CD4-positive, alpha-beta T cell treated with Interleukin-6 for 4 hours (primary cell): ENCODE measurements around the gene SORCS2.

Experiments
- DNase-seq: peaks from one replicate; pipeline ENCODE4 v3.0.0-alpha.2; 2020; ENCODE audit warnings: mixed read lengths

Gene SORCS2

DNA sequence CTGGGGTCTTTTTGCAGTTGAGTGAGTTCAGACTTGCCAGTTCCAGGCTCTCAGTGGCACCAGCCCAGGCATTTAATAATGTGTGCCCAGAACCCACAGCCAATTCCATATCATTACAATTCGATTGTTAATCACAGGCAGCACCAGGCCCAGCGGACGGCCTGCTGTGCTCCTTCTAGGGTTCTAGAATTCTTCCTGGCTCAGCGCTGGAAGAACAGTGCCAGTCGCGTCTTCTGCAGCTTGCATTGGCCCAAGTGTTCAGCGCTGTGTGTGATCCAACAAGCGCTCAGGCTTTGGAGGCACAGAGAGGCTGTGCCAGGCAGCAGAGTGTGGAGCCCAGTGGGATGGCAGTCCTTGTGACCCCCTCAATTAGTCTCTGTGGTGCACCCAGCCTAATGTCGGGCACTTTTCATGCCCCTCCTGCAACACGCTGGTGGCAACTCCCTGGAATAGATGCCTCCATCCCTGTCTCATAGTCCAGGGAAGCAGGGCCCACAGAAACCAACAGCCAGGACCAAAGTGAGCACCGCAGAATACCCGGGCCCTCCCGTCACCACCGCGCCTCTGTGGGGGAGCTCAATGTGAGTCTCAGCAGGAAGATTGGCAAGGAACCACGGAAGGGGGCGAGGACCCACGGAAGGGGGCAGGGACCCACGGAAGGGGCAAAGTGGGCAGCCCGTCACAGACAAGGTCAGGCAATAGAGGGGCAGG lies 554.2 kb downstream of the SORCS2 start:
- no peak for DNase-seq

- DNase-seq = no peak
Observed at GRCh38 chr4:7747062-7747385, 554.7 kb downstream of the SORCS2 start.

- DNase-seq = no peak
Observed at GRCh38 chr4:7747566-7747965, 555.2 kb downstream of the SORCS2 start.

DNA sequence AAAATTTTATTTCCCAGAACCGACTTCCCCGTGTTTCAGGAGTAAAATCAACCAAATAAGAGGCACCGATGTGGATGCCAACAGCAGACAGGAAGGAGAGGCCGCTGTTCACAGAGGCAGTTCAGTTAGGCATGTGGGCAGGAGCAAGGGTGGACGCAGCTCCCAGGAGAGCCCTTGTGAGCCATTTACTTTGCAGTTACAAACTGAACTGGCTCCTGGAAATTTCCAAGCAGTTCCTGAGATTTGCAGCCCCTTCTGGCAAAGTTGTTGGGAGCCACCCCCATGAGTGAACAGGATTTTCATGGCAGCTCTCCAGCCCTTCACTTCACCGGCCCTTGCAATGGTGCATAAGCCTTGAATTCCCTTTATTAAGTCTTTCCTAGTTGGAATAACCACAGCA lies 558.2 kb downstream of the SORCS2 start:
- DNase-seq = no peak

- no peak for DNase-seq
Observed at GRCh38 chr4:7750972-7751371, 558.6 kb downstream of the SORCS2 start.

DNA sequence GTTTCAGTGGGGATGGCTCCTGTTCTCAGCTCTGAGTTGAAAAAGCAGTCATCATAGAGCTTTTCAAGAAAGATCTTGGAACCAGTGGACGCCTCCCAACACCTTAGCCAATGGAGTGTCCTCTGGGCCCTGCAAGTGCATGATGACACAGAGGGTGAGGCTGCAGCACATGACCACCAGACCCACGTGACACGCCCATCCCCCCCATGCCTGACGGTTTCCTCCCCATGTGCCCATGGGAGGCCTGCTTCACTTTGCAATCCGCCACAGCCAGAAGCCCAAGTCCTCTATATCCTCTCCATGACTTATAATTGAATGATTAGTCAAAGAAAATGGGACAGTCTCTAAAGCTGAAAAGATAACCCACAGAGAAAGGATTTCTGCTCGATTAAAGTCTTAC lies 560.3 kb downstream of the SORCS2 start:
- no peak for DNase-seq

- no peak for DNase-seq
Observed at GRCh38 chr4:7753271-7753670, 560.9 kb downstream of the SORCS2 start.

GRCh38 chr4:7753931-7754465 lies 561.7 kb downstream of the SORCS2 start:
- no peak for DNase-seq

- no peak for DNase-seq
Observed at GRCh38 chr4:7754565-7755262, 562.4 kb downstream of the SORCS2 start.

DNA sequence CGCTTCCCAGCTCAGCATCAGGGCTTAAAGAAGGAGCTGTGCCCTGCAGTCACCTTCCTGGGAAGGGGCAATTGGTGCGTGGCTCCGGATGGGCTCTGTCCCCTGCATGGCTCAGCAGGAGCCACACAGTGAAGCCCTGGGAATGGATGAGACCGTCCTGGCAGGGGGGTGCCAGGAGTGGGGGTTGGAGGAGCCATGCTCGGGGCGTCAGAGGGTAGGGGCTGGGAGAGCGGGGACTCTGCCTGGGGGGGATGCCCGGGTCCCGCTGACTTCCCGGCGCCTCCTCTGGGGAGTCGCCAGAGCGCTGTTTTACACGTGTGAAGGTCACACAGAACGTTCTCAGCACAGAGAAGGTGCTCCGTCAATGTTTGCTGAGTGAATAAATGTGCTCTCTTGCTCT lies 563.2 kb downstream of the SORCS2 start:
- no peak for DNase-seq

DNA sequence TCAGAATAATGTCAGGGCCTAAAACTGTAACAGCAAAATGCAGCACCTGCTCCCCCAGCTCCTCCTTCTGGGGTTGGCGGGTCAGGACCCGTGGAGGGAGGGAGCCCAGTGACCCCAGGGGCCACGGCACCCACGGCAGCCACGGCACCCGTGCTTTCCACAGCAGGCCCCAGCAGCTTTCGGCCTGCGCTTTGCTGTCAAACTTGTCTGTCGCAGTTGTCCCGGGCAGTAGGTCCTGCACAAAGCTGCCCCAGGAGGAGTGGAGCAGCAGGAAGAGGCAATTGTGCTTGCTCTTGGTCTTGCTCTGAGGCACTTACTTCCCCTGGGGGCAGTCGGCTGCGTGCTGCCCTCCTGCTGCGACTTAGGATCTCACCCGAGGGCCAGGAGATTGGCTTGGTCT lies 563.7 kb downstream of the SORCS2 start:
- DNase-seq = no peak

- no peak for DNase-seq
Observed at GRCh38 chr4:7756561-7757355, 564.4 kb downstream of the SORCS2 start.

GRCh38 chr4:7757501-7758471 lies 565.4 kb downstream of the SORCS2 start:
- no peak for DNase-seq

DNA sequence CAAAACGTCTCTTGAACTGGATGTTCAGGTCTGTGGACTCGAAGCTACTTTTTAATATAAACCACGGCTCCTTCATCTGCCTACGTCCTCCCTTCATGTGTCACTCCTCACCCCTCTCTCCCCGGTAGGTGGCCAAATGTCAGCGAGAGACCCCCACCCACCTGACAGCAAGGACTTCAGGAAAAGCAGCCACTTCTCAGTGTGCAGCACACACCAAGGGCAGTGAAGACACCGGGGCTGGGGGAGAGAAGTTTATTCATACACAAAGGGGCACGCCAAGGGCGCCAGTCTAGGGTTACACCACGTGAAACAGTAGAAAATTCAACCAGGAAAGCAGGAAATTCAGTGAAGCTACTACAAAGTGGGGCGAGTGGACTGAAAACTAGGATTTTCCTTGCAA lies 566.1 kb downstream of the SORCS2 start:
- DNase-seq = no peak

DNA sequence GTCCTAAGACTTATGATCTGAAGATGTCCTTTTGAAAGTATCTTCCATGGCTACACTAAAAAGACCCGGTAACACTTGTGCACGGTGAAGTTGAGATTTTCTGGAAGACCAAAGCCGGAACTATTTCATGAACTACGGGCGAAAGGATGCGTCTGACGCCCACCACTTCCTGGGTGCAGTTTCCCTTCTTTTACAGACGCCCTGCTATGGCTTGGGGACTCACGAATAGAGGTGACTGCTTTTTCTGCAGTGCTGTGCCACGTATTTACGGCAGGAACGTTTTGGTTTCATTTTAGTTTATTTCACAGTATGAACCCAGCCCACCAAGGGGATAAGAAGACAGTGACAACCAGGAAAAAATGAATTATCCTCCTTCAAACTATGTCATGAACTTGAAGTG lies 566.9 kb downstream of the SORCS2 start:
- DNase-seq = peak; percentile 75

- DNase-seq = peak; percentile 23
Observed at GRCh38 chr4:7759635-7760034, 567.3 kb downstream of the SORCS2 start.

DNA sequence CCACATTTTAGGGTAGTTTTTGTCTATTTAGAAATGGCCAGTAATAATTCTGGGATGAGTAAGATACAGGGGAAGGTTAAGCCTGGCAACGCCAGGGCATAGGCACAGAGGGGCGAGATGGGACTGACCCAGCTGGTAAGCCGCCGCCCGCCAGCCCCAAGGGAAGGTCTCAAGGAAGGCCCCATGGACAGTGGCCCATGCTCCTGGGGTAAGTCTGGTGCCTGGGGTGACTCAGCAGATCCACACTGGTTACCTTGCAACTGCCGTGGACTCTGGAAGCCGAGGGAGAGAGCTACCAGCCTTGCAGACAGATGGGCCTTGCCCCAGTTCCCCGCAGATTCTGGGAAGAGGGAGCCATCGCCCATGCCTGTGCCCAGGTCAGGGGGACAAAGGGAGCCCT lies 567.9 kb downstream of the SORCS2 start:
- DNase-seq = no peak

DNA sequence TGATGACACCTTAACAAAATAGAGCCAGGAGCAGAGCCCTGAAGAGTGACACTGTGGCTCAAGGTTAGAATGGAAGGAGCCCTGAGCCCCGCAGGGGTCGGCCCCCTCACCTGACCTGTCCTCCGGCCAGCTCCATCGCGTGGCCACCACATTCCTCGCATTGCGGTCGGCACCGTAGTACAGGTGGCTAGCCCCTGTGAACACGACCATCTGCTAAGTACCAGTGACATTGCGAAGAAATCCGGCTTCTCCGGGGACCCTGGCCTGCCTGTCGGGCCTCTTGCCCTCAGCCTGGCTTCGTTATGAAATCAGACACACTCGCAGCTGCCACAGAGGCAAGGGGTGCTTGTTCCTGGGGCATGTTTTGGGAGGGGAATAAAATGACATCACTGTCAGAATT lies 568.4 kb downstream of the SORCS2 start:
- DNase-seq = no peak

DNA sequence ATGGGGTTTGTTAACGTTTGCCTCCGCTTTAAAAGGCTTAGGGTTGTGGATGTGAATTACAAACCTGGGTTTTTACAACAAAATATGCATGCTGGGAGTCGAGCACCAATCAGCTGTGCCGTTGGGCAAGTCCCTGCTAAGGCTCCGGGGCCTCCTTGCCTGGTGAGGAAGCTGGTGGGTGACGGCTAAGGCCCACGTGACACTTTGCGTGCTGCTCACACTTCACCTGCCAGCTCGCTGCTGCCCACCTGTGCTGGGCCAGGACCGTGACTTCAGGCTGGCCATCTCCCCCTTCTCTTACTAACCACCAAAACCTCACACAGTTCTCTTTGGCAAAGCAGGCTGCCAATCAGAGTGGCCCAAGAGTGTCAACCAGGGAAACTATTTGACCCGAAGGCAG lies 569.0 kb downstream of the SORCS2 start:
- no peak for DNase-seq

DNA sequence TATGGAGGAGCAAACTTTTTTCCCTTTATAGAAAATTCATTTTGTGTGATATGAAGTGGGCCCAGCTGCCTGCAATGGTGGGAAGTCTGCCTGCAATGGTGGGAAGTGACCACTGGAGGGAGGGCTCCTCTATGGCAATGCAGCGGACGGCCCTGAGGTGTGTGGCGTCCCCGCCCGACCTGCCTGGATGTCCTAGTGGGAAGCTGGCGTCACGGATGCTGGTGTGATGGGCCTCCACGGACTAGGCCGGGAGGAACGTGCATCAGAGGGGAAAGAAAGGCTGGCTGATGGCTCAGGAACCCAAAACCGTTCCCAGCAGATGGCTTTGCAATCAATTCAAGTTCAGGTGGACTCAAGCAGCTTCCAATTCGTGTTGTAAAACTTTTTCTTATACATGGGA lies 569.4 kb downstream of the SORCS2 start:
- DNase-seq = peak; percentile 61

DNA sequence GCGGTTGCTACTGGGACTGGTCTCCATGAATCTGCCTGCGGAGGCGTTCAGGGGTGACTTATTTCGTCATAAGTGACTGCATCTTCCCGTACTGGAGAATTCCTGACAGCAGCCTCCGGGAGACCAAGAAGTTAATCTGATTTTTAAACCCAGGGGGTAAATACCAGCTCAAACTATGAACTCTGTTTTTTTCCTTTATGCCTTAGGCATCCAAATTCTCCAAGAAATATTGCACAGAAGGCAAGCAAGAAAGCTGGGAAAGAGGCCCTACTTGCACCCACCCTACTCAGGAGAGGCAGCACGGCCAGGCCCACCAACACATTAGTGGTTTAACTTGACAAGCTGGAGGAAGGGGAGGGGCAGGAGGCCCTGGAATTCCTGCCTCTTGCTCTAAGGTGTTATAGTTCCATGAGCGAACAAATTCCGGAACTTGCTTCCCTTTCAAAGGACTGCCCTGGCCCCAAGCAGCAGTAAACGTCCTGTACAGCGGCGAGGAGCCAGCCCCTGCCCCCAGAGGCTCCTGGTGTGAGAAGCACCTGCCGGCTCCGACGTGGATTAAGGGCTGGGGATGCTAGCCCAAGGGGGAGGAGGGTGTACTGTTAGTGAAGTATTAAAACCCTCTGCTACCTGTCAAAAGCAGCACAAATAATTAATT lies 570.2 kb downstream of the SORCS2 start:
- DNase-seq = no peak

DNA sequence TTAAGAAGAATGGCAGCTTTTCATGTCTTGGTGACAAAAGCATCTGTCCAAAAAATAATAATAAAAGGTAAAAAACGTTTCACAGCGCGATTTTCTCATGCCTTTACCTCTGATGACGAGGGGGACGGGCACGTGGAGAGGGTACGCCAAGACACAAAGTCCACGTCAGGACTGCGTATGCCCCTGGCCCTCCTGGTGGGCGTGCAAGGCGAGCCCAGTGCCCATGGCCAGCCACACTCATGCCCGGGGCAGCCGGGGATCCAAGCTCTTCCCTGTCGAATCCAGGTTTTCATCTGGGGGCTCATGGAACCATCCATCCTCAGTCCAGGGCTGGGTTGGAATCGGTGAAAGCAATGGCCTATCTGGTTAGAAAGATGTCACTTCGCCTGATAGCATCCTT lies 570.8 kb downstream of the SORCS2 start:
- no peak for DNase-seq
